NT2/D1 (cell line): ENCODE results near the gene MFAP1.

Experiments
- SUZ12 ChIP-seq: IDR thresholded peaks from 2 replicates; pipeline ENCODE4 v1.6.1; 2011; ENCODE audit not compliant: insufficient read length, insufficient read depth; ENCODE audit errors: extremely low read depth
- YY1 ChIP-seq: IDR thresholded peaks from 2 replicates; pipeline ENCODE4 v1.6.1; 2011; ENCODE audit not compliant: insufficient read length, insufficient read depth

- no peak for TF ChIP-seq YY1
- no peak for TF ChIP-seq SUZ12
Observed at GRCh38 chr15:43799209-43799944, 25.1 kb downstream of the MFAP1 start.
